ENCODE results near the gene PLA2G2A.

PLA2G2A gene

DNA sequence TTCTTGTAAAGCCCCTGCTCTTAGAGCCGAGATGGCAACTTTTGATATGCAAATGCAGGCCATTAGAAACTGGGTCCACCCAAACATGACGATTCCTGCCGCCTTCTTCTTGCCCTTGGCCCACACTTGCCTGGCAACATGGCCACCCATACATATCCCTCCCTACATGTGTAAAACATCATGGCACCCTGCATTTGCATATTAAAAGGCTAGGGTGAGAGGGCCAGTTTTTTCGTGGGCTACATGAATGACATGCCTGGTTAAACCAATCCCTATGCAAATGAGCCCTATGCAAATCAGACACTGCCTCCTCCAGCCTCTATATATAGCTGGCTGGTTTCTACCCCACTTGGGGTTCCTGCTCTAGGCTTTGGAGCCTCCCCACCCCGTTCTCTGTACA lies 18.8 kb downstream of the PLA2G2A start:
- peaks cover 6 to 7% of the 10 kb centered on the region in 2 experiments for H3K4me1 ChIP-seq (ENCODE audit: control insufficient read depth in 1 of 2, insufficient read depth in 1 of 2, low read depth in 1 of 2, low read length in 1 of 2)
- TF ChIP-seq, protein P1, sequence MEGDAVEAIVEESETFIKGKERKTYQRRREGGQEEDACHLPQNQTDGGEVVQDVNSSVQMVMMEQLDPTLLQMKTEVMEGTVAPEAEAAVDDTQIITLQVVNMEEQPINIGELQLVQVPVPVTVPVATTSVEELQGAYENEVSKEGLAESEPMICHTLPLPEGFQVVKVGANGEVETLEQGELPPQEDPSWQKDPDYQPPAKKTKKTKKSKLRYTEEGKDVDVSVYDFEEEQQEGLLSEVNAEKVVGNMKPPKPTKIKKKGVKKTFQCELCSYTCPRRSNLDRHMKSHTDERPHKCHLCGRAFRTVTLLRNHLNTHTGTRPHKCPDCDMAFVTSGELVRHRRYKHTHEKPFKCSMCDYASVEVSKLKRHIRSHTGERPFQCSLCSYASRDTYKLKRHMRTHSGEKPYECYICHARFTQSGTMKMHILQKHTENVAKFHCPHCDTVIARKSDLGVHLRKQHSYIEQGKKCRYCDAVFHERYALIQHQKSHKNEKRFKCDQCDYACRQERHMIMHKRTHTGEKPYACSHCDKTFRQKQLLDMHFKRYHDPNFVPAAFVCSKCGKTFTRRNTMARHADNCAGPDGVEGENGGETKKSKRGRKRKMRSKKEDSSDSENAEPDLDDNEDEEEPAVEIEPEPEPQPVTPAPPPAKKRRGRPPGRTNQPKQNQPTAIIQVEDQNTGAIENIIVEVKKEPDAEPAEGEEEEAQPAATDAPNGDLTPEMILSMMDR (IDR thresholded peaks at IDR 0.05), result no peak
- no peaks in the 10 kb centered on the region for H3K36me3 ChIP-seq
- H3K4me3 ChIP-seq (ENCODE audit: low read depth in 1 of 2, low read length in 1 of 2), result no peak overlapping the region
- H3K27ac ChIP-seq, result no peak overlapping the region
- peaks cover 25% of the 10 kb centered on the region for H3K27me3 ChIP-seq
- H3K9me3 ChIP-seq, result no peaks in the 10 kb centered on the region

DNA sequence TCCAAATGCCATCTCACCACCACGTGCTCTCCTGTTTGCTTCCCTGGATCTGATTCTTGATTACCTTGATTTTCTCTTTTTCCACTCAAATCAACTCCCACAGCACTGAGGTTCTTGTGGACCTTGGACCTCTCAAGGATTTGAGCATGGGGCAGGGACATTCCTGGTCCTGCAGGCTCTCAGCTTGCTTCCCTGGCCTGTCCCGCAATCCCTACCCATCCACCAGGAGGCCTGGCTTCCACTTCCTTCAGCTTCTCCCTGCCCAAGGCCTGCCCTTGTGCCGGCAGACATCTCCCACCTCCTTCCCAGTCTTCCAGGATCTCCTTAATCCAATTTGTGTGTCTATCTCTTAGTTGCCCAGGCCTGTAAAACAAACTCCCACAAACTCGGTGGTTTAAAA lies 21.6 kb downstream of the PLA2G2A start:
- no peak overlapping the region for H3K27ac ChIP-seq
- H3K36me3 ChIP-seq, result no peaks in the 10 kb centered on the region
- TF ChIP-seq, protein P1 (IDR thresholded peaks at IDR 0.05), result no peak
- H3K4me1 ChIP-seq (ENCODE audit: control insufficient read depth in 1 of 2, insufficient read depth in 1 of 2, low read depth in 1 of 2, low read length in 1 of 2), result peaks cover 11% of the 10 kb centered on the region in 2 experiments
- H3K9me3 ChIP-seq, result no peaks in the 10 kb centered on the region
- H3K27me3 ChIP-seq, result peaks cover 11% of the 10 kb centered on the region
- no peak overlapping the region for H3K4me3 ChIP-seq (ENCODE audit: low read depth in 1 of 2, low read length in 1 of 2)

DNA sequence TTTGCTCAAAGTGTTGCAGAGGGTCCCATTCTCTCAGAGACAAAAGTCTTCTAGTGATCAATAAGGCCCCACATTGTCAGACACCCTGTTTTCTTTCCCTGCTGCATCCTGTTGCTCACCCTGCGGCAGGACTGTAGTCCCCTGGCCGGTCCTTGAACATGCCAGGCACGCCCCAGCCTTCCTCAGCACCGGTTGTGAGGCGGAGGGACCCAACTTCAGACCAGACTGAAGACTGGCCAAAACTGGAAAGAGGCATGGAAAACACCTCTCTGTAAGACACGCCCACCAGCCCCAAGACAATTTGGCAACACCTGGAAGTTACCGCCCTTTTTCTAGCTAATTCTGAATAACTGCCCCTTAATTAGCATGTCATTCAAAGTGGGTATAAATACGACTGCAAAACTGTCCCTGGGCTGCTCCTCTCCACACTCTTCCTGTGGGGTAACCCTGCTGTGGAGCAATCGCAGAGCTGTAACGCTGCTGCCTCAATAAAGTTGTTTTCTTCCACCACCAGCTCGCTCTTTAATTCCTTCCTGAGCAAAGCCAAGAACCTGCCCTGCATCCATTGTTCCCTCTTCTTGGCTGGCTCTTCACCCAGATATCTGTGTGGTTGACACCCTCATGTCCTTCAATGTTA lies 23.8 kb downstream of the PLA2G2A start:
- peaks cover 11% of the 10 kb centered on the region in 2 experiments for H3K4me1 ChIP-seq (ENCODE audit: control insufficient read depth in 1 of 2, insufficient read depth in 1 of 2, low read depth in 1 of 2, low read length in 1 of 2)
- no peaks in the 10 kb centered on the region for H3K9me3 ChIP-seq
- H3K27ac ChIP-seq, result no peak overlapping the region
- no peak overlapping the region for H3K4me3 ChIP-seq (ENCODE audit: low read depth in 1 of 2, low read length in 1 of 2)
- TF ChIP-seq, protein P1 (IDR thresholded peaks at IDR 0.05), result no peak
- no peaks in the 10 kb centered on the region for H3K27me3 ChIP-seq
- no peaks in the 10 kb centered on the region for H3K36me3 ChIP-seq

DNA sequence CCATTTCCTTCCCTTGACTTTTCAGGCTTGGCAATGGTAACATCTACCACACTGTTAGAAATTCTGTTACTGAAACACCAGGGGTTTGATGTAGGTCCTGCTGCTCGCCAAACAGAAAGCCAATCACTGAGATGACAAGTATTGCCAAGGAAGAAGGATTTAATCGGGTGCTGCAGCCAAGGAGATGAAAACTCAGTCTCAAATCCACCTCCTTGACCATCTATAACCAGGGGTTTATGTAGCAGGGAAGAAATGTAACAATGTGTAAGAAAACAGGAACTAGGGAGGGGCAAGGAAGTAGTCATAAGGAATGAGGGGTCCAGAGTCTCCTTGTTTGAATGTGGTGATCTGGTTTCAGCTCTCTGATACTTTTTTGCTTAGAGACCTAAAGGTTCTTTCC lies 25.4 kb downstream of the PLA2G2A start:
- Histone ChIP-seq H3K4me1 (ENCODE audit: control insufficient read depth in 1 of 2, insufficient read depth in 1 of 2, low read depth in 1 of 2, low read length in 1 of 2) (peaks cover 11% of the 10 kb centered on the region in 2 experiments), H3K4me3 (ENCODE audit: low read depth in 1 of 2, low read length in 1 of 2) (no peak overlapping the region), H3K9me3 (no peaks in the 10 kb centered on the region), H3K27me3 (no peaks in the 10 kb centered on the region), H3K36me3 (no peaks in the 10 kb centered on the region), H3K27ac (no peak overlapping the region)
- TF ChIP-seq, protein P1 (IDR thresholded peaks at IDR 0.05), result no peak

- H3K27me3 ChIP-seq, result peaks cover 26% of the 10 kb centered on the region
- no peak overlapping the region for H3K27ac ChIP-seq
- H3K4me1 ChIP-seq (ENCODE audit: control insufficient read depth in 1 of 2, insufficient read depth in 1 of 2, low read depth in 1 of 2, low read length in 1 of 2), result no peaks in the 10 kb centered on the region
- no peak overlapping the region for H3K4me3 ChIP-seq (ENCODE audit: low read depth in 1 of 2, low read length in 1 of 2)
- H3K36me3 ChIP-seq, result no peaks in the 10 kb centered on the region
- no peaks in the 10 kb centered on the region for H3K9me3 ChIP-seq
- TF ChIP-seq, protein P1 (IDR thresholded peaks at IDR 0.05), result no peak
Observed at GRCh38 chr1:19949016-19949415, 30.4 kb downstream of the PLA2G2A start.

All from neutrophil (primary cell).